Cerebellar nuclear complex (tissue), 1 donor: ENCODE data around the gene SSMEM1.
"Not testable (repeated sequence)": the region's sequence is repeated elsewhere in the genome, so short reads cannot be mapped to it uniquely, and the experiment has no call there.

Experiments
- DNase-seq, 2 experiments: peaks; one replicate each; lab custom pipeline; 2025; lab: John Stamatoyannopoulos, UW

SSMEM1 gene

GRCh38 chr7:130207642-130208041 lies at the start of gene SSMEM1:
TSS of gene SSMEM1 (plus strand) at chr7:130207860. CDS start at chr7:130207911, 51 bp downstream.
- no peak for DNase-seq

- DNase-seq, result no peak
These were observed 47.6 kb upstream of the SSMEM1 start for GRCh38 chr7:130160023-130160422.

- no peak for DNase-seq
These were observed 47.2 kb upstream of the SSMEM1 start for GRCh38 chr7:130160455-130160854.

GRCh38 chr7:130162196-130162595 lies 45.5 kb upstream of the SSMEM1 start:
- no peak for DNase-seq

- DNase-seq, result no peak
These were observed 33.3 kb upstream of the SSMEM1 start for GRCh38 chr7:130174237-130174959.

- no peak for DNase-seq
These were observed 29.4 kb upstream of the SSMEM1 start for GRCh38 chr7:130178251-130178650.

GRCh38 chr7:130179631-130180030 lies 28.0 kb upstream of the SSMEM1 start:
- no peak for DNase-seq

- no peak for DNase-seq
These were observed 26.9 kb upstream of the SSMEM1 start for GRCh38 chr7:130180571-130181262.

GRCh38 chr7:130181263-130181605 lies 26.4 kb upstream of the SSMEM1 start:
- DNase-seq, result no peak

- no peak for DNase-seq
These were observed 24.7 kb upstream of the SSMEM1 start for GRCh38 chr7:130182990-130183389.

- not testable (repeated sequence) for DNase-seq
These were observed 23.3 kb upstream of the SSMEM1 start for GRCh38 chr7:130184349-130184748.

- DNase-seq, result no peak
These were observed 20.3 kb upstream of the SSMEM1 start for GRCh38 chr7:130187360-130187759.

GRCh38 chr7:130189343-130189742 lies 18.3 kb upstream of the SSMEM1 start:
- DNase-seq, result no peak

- DNase-seq, result no peak
These were observed 15.9 kb upstream of the SSMEM1 start for GRCh38 chr7:130191791-130192190.

GRCh38 chr7:130195396-130195795 lies 12.3 kb upstream of the SSMEM1 start:
- DNase-seq, result no peak

- DNase-seq, result no peak
These were observed 11.2 kb upstream of the SSMEM1 start for GRCh38 chr7:130196476-130196875.

GRCh38 chr7:130197094-130197493 lies 10.6 kb upstream of the SSMEM1 start:
- DNase-seq, result no peak

- DNase-seq, result no peak
These were observed 5.9 kb upstream of the SSMEM1 start for GRCh38 chr7:130201796-130202195.

- DNase-seq, result peak; percentile 79 to 84
These were observed 2.3 kb upstream of the SSMEM1 start, which contains the start of gene TMEM209 for GRCh38 chr7:130205084-130205947. TSS of gene TMEM209 (minus strand) at chr7:130205406. CDS start at chr7:130205375, 31 bp downstream.

- no peak for DNase-seq
These were observed 627 bp upstream of the SSMEM1 start for GRCh38 chr7:130207033-130207432.

GRCh38 chr7:130208516-130208915 lies 856 bp downstream of the SSMEM1 start:
- DNase-seq, result no peak

- DNase-seq, result no peak
These were observed 2.7 kb downstream of the SSMEM1 start for GRCh38 chr7:130210181-130210935.
